ENCODE measurements around the gene DLG2.

DLG2 gene

GRCh38 chr11:84234011-84234410 lies 1393.1 kb downstream of the DLG2 start:
- no peak for DNase-seq

- no peak for DNase-seq
Measured at GRCh38 chr11:84232511-84232910, 1394.6 kb downstream of the DLG2 start.

GRCh38 chr11:84230402-84230801 lies 1396.7 kb downstream of the DLG2 start:
- no peak for DNase-seq

GRCh38 chr11:84227970-84228665 lies 1399.0 kb downstream of the DLG2 start:
- no peak for DNase-seq

- DNase-seq: no peak
Measured at GRCh38 chr11:84224042-84224441, 1403.1 kb downstream of the DLG2 start.

- DNase-seq: no peak
Measured at GRCh38 chr11:84218318-84218717, 1408.8 kb downstream of the DLG2 start.

- no peak for DNase-seq
Measured at GRCh38 chr11:84215672-84216071, 1411.5 kb downstream of the DLG2 start.

- DNase-seq: no peak
Measured at GRCh38 chr11:84214557-84214956, 1412.6 kb downstream of the DLG2 start.

- DNase-seq: no peak
Measured at GRCh38 chr11:84212468-84213390, 1414.4 kb downstream of the DLG2 start.

GRCh38 chr11:84211896-84212295 lies 1415.2 kb downstream of the DLG2 start:
- DNase-seq: no peak

GRCh38 chr11:84194696-84195095 lies 1432.4 kb downstream of the DLG2 start:
- DNase-seq: no peak

- no peak for DNase-seq
Measured at GRCh38 chr11:84193706-84194105, 1433.4 kb downstream of the DLG2 start.

- DNase-seq: no peak
Measured at GRCh38 chr11:84188521-84188920, 1438.6 kb downstream of the DLG2 start.

GRCh38 chr11:84173078-84173477 lies 1454.1 kb downstream of the DLG2 start:
- DNase-seq: no peak

GRCh38 chr11:84165139-84165538 lies 1462.0 kb downstream of the DLG2 start:
- DNase-seq: no peak

GRCh38 chr11:84164728-84165127 lies 1462.4 kb downstream of the DLG2 start:
- DNase-seq: no peak

GRCh38 chr11:84163116-84163515 lies 1464.0 kb downstream of the DLG2 start:
- DNase-seq: no peak

- no peak for DNase-seq
Measured at GRCh38 chr11:84157639-84158038, 1469.5 kb downstream of the DLG2 start.

GRCh38 chr11:84146826-84147225 lies 1480.3 kb downstream of the DLG2 start:
- DNase-seq: no peak

GRCh38 chr11:84145616-84146185 lies 1481.4 kb downstream of the DLG2 start:
- no peak for DNase-seq

GRCh38 chr11:84144531-84144930 lies 1482.6 kb downstream of the DLG2 start:
- DNase-seq: no peak

- DNase-seq: no peak
Measured at GRCh38 chr11:84142411-84142810, 1484.7 kb downstream of the DLG2 start.

GRCh38 chr11:84140386-84141169 lies 1486.6 kb downstream of the DLG2 start:
- no peak for DNase-seq

Data from NCI-H1694 (cell line).